Nephron (organoid): ENCODE measurements around the gene TRMT10A.

Source experiments
- H3K27ac Mint-ChIP-seq, 3 experiments: 2 replicates each; pipeline ENCODE4 v1.8.0; 2020; ENCODE audit warnings: mixed read lengths in 3 of 3, mild to moderate bottlenecking in 2 of 3, moderate library complexity in 1 of 3
- H3K27me3 Mint-ChIP-seq: 2 replicates; pipeline ENCODE4 v1.8.0; 2021; ENCODE audit warnings: low read depth, mild to moderate bottlenecking, moderate library complexity, mixed read lengths
- H3K36me3 Mint-ChIP-seq: 2 replicates; pipeline ENCODE4 v1.8.0; 2020; ENCODE audit warnings: low read depth, mixed read lengths
- H3K4me1 Mint-ChIP-seq: 2 replicates; pipeline ENCODE4 v1.8.0; 2020; ENCODE audit warnings: mixed read lengths
- H3K4me3 Mint-ChIP-seq, 3 experiments: 2 replicates each; pipeline ENCODE4 v1.8.0; 2020; ENCODE audit warnings: mild to moderate bottlenecking in 3 of 3, mixed read lengths in 3 of 3, moderate library complexity in 2 of 3
- H3K9me3 Mint-ChIP-seq: 2 replicates; pipeline ENCODE4 v1.8.0; 2020; ENCODE audit warnings: mixed read lengths
- CTCF ChIP-seq, 3 experiments: fragments of 200-600 bp; sonication (generic); IDR thresholded peaks; one replicate each; pipeline ENCODE4 v1.5.0; 2021; ENCODE audit warnings: antibody characterized with exemption in 3 of 3; ENCODE audit not compliant: unreplicated experiment in 3 of 3

The TRMT10A gene, protein sequence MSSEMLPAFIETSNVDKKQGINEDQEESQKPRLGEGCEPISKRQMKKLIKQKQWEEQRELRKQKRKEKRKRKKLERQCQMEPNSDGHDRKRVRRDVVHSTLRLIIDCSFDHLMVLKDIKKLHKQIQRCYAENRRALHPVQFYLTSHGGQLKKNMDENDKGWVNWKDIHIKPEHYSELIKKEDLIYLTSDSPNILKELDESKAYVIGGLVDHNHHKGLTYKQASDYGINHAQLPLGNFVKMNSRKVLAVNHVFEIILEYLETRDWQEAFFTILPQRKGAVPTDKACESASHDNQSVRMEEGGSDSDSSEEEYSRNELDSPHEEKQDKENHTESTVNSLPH

DNA sequence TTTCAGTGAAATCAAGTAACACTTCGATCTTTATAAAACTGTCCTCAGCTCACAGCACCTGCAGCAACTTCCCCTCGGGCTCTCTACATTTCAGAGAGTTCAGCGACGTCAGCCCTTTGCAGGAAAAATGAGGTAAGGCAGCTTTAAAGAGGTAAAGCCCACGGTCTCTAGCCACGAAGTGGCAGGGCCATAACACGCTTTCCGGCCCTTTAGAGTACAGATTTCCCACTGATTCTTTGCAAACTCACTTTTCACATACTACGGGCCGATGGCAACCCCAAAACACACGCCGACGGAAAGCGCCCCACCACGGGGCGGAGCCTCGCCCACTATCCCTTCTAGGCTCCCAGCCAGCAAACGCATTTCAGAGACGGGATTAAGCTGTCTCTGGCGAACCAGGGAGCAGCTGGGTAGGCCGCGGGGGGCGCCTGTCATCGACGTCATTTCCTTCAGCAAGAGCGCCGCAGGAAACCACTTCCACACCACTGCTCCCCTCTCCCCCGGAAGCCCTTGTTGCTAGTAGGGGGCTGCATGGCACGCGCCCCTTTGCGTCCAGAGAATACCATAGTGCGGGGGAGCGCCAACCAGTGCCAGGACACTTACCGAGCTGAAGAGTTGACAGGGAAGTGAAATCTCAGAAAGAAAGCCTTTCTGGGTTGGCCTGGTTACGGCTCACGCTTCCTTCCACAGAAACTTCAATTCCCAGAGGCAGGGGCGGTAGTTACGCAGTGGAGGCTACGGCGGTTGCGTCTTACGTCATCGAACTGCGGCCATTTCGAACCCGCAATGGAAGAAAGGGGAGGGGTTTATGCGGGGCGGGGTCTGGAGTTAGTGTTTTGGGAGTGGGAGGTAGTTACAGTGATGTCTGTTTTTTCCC is at the start of gene TRMT10A:
Gene TRMT10A, minus strand, starts transcription at position 730 of the 877 bp plus-strand sequence. CDS start 4,701 bp downstream, outside the sequence.
- no peak for TF ChIP-seq CTCF (IDR thresholded peaks at IDR 0.05; ENCODE audit: unreplicated experiment in 3 of 3)
- Mint-ChIP-seq H3K9me3 (no peaks in the 10 kb centered on the region), H3K4me3 (peak within 1 kb of the TSS; percentile 93 to 99 (median 93)), H3K36me3 (no peaks in the 10 kb centered on the region), H3K27me3 (no peaks in the 10 kb centered on the region), H3K27ac (peak within 1 kb of the TSS; percentile 99 to 100 (median 100)), H3K4me1 (peaks cover 32% of the 10 kb centered on the region)

DNA sequence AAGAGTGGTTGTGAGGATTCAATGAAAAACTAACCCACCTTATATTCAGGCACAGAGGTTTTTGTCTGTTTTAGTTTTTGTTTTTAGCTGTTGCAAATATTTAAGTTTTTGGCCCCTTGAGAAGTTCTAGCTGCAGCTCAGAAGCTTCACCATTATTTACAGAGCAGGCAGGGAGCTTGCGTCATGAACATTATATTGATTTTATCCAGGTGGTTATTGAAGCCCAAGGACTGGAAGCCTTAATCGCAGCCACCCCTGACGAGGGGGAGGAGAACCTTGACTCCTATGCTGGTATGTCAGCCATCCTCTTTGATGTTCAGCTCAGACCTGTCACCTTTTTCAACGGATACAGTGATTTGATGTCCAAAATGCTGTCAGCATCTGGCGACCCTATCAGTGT is 48.9 kb upstream of the TRMT10A start:
- TF ChIP-seq CTCF (IDR thresholded peaks at IDR 0.05; ENCODE audit: unreplicated experiment in 3 of 3), result no peak
- peaks cover 5% of the 10 kb centered on the region for H3K4me1 Mint-ChIP-seq
- no peaks in the 10 kb centered on the region for H3K36me3 Mint-ChIP-seq
- no peaks in the 10 kb centered on the region for H3K27me3 Mint-ChIP-seq
- no peaks in the 10 kb centered on the region for H3K9me3 Mint-ChIP-seq
- no peak overlapping the region for H3K4me3 Mint-ChIP-seq
- no peak overlapping the region for H3K27ac Mint-ChIP-seq

DNA sequence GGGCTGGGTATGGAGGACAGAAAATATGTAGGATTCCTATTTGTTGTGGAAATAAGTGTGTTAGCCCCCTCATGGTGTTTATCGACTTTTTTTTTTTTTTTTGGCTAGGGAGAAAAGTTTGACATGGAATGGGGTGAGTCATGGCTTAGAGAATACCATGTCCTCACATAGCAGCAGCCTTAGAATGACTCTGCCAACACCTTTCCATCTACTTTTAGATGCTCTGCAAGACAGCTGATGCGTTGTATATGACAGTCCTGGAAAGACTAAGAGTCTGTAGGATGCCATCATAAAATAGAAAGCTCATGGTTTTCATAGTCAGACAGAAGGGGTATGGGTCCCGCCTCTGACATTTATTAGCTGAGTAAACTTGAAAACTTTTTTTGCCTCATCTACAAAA is 48.4 kb upstream of the TRMT10A start:
- no peaks in the 10 kb centered on the region for H3K27me3 Mint-ChIP-seq
- H3K9me3 Mint-ChIP-seq, result no peaks in the 10 kb centered on the region
- H3K27ac Mint-ChIP-seq, result no peak overlapping the region
- no peak for TF ChIP-seq CTCF (IDR thresholded peaks at IDR 0.05; ENCODE audit: unreplicated experiment in 3 of 3)
- H3K36me3 Mint-ChIP-seq, result no peaks in the 10 kb centered on the region
- peaks cover 5% of the 10 kb centered on the region for H3K4me1 Mint-ChIP-seq
- no peak overlapping the region for H3K4me3 Mint-ChIP-seq

- Mint-ChIP-seq H3K4me1 (peaks cover 5% of the 10 kb centered on the region), H3K4me3 (no peak overlapping the region), H3K27me3 (no peaks in the 10 kb centered on the region), H3K27ac (no peak overlapping the region), H3K36me3 (no peaks in the 10 kb centered on the region), H3K9me3 (no peaks in the 10 kb centered on the region)
- TF ChIP-seq CTCF (IDR thresholded peaks at IDR 0.05; ENCODE audit: unreplicated experiment in 3 of 3), result no peak
Measured at GRCh38 chr4:99610605-99611175, 46.9 kb upstream of the TRMT10A start.

DNA sequence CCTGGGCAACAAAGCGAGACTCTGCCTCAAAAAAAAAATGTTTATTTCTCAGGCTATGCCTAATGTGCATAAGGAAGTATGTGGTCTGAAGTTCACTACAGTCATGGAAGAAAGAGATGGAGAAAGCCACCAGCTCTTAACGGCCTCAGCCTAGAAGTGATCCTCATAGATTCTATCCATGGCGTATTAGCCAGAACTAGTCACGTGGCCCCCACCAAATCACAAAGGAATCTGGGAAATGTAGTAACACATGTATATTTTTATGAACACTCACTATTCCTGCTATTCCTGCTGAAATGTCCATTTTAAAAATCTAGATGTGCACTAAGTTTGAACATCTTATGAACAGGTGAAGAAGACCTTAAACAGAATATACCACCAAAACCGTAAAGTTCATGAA is 44.6 kb upstream of the TRMT10A start:
- peaks cover 5% of the 10 kb centered on the region for H3K4me1 Mint-ChIP-seq
- no peak overlapping the region for H3K27ac Mint-ChIP-seq
- H3K9me3 Mint-ChIP-seq, result no peaks in the 10 kb centered on the region
- H3K36me3 Mint-ChIP-seq, result no peaks in the 10 kb centered on the region
- H3K4me3 Mint-ChIP-seq, result no peak overlapping the region
- TF ChIP-seq CTCF (IDR thresholded peaks at IDR 0.05; ENCODE audit: unreplicated experiment in 3 of 3), result no peak
- H3K27me3 Mint-ChIP-seq, result no peaks in the 10 kb centered on the region
